Loucy (cell line): Measurements from ENCODE around the gene PRKAR2B.

ENCODE experiments used
- EZH2phosphoT487 ChIP-seq: fragments of 200-600 bp; IDR thresholded peaks from 2 replicates; pipeline ENCODE4 v1.6.1; 2018; ENCODE audit warnings: antibody characterized with exemption, mild to moderate bottlenecking, moderate library complexity, borderline replicate concordance
- TF ChIP-seq, protein P1 (sequence below): fragments of 200-600 bp; sonication (generic); conservative IDR thresholded peaks from 2 replicates; pipeline ENCODE4 v1.5.1; 2014; ENCODE audit warnings: mild to moderate bottlenecking, antibody characterized with exemption, low read length

GRCh38 chr7:107122486-107122911 is 78.0 kb downstream of the PRKAR2B start:
- TF ChIP-seq, protein P1, sequence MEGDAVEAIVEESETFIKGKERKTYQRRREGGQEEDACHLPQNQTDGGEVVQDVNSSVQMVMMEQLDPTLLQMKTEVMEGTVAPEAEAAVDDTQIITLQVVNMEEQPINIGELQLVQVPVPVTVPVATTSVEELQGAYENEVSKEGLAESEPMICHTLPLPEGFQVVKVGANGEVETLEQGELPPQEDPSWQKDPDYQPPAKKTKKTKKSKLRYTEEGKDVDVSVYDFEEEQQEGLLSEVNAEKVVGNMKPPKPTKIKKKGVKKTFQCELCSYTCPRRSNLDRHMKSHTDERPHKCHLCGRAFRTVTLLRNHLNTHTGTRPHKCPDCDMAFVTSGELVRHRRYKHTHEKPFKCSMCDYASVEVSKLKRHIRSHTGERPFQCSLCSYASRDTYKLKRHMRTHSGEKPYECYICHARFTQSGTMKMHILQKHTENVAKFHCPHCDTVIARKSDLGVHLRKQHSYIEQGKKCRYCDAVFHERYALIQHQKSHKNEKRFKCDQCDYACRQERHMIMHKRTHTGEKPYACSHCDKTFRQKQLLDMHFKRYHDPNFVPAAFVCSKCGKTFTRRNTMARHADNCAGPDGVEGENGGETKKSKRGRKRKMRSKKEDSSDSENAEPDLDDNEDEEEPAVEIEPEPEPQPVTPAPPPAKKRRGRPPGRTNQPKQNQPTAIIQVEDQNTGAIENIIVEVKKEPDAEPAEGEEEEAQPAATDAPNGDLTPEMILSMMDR = no peak
- no peak for TF ChIP-seq EZH2phosphoT487
